HEK293 (cell line): Measurements from ENCODE around the gene BORCS5.

Experiments
- BCL11A ChIP-seq: fragments of 450-650 bp; formaldehyde crosslinking; IDR thresholded peaks from 2 replicates; pipeline ENCODE4 v1.5.1; 2016; ENCODE audit warnings: low read depth, missing biosample characterization, missing genetic modification characterization
- CTCF ChIP-seq: fragments of 450-650 bp; formaldehyde crosslinking; IDR thresholded peaks from 2 replicates; pipeline ENCODE4 v1.5.1; 2016; ENCODE audit warnings: missing biosample characterization, missing genetic modification characterization
- ZNF394 ChIP-seq: fragments of 450-650 bp; formaldehyde crosslinking; IDR thresholded peaks from 2 replicates; pipeline ENCODE4 v1.5.1; 2016; ENCODE audit warnings: missing biosample characterization, missing genetic modification characterization, mild to moderate bottlenecking, moderate library complexity, borderline replicate concordance

DNA sequence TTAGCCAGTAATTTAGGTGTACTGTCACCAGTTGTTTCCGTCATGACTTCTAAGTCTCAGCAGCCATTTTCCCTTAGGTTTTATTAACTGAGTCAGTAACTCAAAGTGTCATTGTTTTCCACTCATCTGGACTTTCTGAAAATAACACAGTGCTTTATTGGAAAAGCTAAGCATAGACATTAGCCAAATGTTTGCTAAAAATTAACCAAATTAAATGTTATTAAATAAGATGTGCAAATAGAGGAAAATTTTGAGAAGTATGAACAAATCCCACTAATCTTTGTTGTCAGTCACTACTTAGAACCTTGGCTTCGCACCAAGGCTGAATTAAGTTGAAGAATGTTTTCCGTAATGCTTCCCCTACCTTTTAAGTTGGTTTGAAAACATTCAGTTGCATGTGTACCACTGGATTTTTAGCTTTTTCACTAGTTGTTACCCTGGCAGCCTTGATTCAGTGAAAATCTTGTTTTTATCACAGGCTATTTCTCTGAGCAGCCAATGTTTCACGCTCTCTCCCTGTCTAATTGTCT lies 43.0 kb downstream of the BORCS5 start:
- TF ChIP-seq CTCF (tag by site-specific recombination) (no peak), ZNF394 (no peak), BCL11A (tag by site-specific recombination) (no peak)
